NCI-H128 (cell line): ENCODE data around the gene P2RY8.

Source experiments
- DNase-seq: peaks from one replicate; lab custom pipeline; 2025; ENCODE audit not compliant: unreplicated experiment; lab: John Stamatoyannopoulos, UW

Gene P2RY8

GRCh38 chrX:1420371-1420770, 116.6 kb downstream of the P2RY8 start:
- DNase-seq = no peak

GRCh38 chrX:1419545-1420355, 117.2 kb downstream of the P2RY8 start:
- DNase-seq = no peak

GRCh38 chrX:1418901-1419544, 118.0 kb downstream of the P2RY8 start:
- no peak for DNase-seq

- DNase-seq = no peak
These were observed 118.8 kb downstream of the P2RY8 start for GRCh38 chrX:1417921-1418771.

GRCh38 chrX:1416965-1417760, 119.8 kb downstream of the P2RY8 start:
- no peak for DNase-seq

GRCh38 chrX:1416327-1416784, 120.6 kb downstream of the P2RY8 start:
- DNase-seq = no peak
